MM.1S (cell line): Measurements from ENCODE around the gene RBFA.
"Not testable (repeated sequence)": the region's sequence is repeated elsewhere in the genome, so short reads cannot be mapped to it uniquely, and the experiment has no call there.

Source experiments
- DNase-seq: peaks from one replicate; pipeline ENCODE4 v3.0.0-alpha.2; 2015
- H2AFZ ChIP-seq: fragments of 300-600 bp; sonication (generic); 2 replicates; pipeline ENCODE4 v1.6.0; 2016; ENCODE audit warnings: antibody characterized with exemption, low read length
- H3F3A ChIP-seq: fragments of 300-600 bp; sonication (generic); 2 replicates; pipeline ENCODE4 v1.6.1; 2016; ENCODE audit warnings: mild to moderate bottlenecking, antibody characterized with exemption, low read length, moderate library complexity, mixed read lengths; ENCODE audit not compliant: insufficient read depth
- H3K27ac ChIP-seq: fragments of 300-600 bp; sonication (generic); 2 replicates; pipeline ENCODE4 v1.5.1; 2016; ENCODE audit warnings: mild to moderate bottlenecking, low read length
- H3K27me3 ChIP-seq: fragments of 300-600 bp; sonication (generic); replicated peaks from 2 replicates; pipeline ENCODE4 v1.6.0; 2016; ENCODE audit warnings: low read length; ENCODE audit not compliant: insufficient read depth
- H3K36me3 ChIP-seq: fragments of 300-600 bp; sonication (generic); replicated peaks from 2 replicates; pipeline ENCODE4 v1.6.1; 2016; ENCODE audit warnings: mild to moderate bottlenecking, low read length, mixed read lengths; ENCODE audit not compliant: insufficient read depth
- H3K4me1 ChIP-seq: fragments of 300-600 bp; sonication (generic); 2 replicates; pipeline ENCODE4 v1.6.1; 2016; ENCODE audit warnings: low read length, mixed read lengths
- H3K4me2 ChIP-seq: fragments of 300-600 bp; sonication (generic); 2 replicates; pipeline ENCODE4 v1.6.0; 2016; ENCODE audit warnings: low read depth, low read length
- H3K4me3 ChIP-seq: fragments of 300-600 bp; sonication (generic); 2 replicates; pipeline ENCODE4 v1.5.1; 2016; ENCODE audit warnings: low read length, mixed read lengths
- H3K79me2 ChIP-seq: fragments of 300-600 bp; sonication (generic); 2 replicates; pipeline ENCODE4 v1.6.1; 2016; ENCODE audit warnings: mixed run types, low read length, mixed read lengths
- H3K9ac ChIP-seq: fragments of 300-600 bp; sonication (generic); 2 replicates; pipeline ENCODE4 v1.6.1; 2016; ENCODE audit warnings: low read length, mixed read lengths
- H3K9me2 ChIP-seq: fragments of 300-600 bp; sonication (generic); replicated peaks from 2 replicates; pipeline ENCODE4 v1.6.1; 2016; ENCODE audit warnings: mild to moderate bottlenecking, low read length, mixed read lengths; ENCODE audit not compliant: insufficient read depth
- H3K9me3 ChIP-seq: fragments of 300-600 bp; sonication (generic); replicated peaks from 2 replicates; pipeline ENCODE4 v1.6.1; 2016; ENCODE audit warnings: mild to moderate bottlenecking, low read length, mixed read lengths; ENCODE audit not compliant: insufficient read depth
- H4K20me1 ChIP-seq: fragments of 300-600 bp; sonication (generic); 2 replicates; pipeline ENCODE4 v1.6.1; 2016; ENCODE audit warnings: mild to moderate bottlenecking, low read length, moderate library complexity, mixed read lengths; ENCODE audit not compliant: insufficient read depth
- EZH2 ChIP-seq: fragments of 300-600 bp; sonication (generic); optimal IDR thresholded peaks from 2 replicates; pipeline ENCODE3; 2017; ENCODE audit warnings: low read depth, mild to moderate bottlenecking, antibody characterized with exemption, low read length, mixed read lengths
- EZH2phosphoT487 ChIP-seq: fragments of 300-600 bp; sonication (generic); IDR thresholded peaks from 2 replicates; pipeline ENCODE4 v1.6.1; 2018; ENCODE audit warnings: antibody characterized with exemption, low read length
- TF ChIP-seq, protein P1 (sequence below): fragments of 300-600 bp; sonication (generic); IDR thresholded peaks from 2 replicates; pipeline ENCODE4 v1.5.1; 2016; ENCODE audit warnings: antibody characterized with exemption, low read length, mixed read lengths

RBFA gene

GRCh38 chr18:79989195-79989497 lies 45.1 kb upstream of the RBFA start:
- Histone ChIP-seq H3K27me3 (no peaks in the 10 kb centered on the region), H3K27ac (no peak overlapping the region), H3K4me3 (peak overlapping the region; percentile 96), H3K79me2 (peaks cover 41% of the 10 kb centered on the region), H3K36me3 (peaks cover 12% of the 10 kb centered on the region; the same call in 1 of the 2 replicates), H3K9me3 (no peaks in the 10 kb centered on the region), H3F3A (no peaks in the 10 kb centered on the region), H3K4me2 (peak overlapping the region; percentile 74; the same call in 1 of the 2 replicates), H3K9ac (no peak overlapping the region), H4K20me1 (no peaks in the 10 kb centered on the region), H2AFZ (peak overlapping the region; percentile 93; the same call in 1 of the 2 replicates), H3K4me1 (no peaks in the 10 kb centered on the region), H3K9me2 (no peaks in the 10 kb centered on the region)
- no peak for DNase-seq
- TF ChIP-seq EZH2 (no peak), EZH2phosphoT487 (no peak)
- TF ChIP-seq, protein P1, sequence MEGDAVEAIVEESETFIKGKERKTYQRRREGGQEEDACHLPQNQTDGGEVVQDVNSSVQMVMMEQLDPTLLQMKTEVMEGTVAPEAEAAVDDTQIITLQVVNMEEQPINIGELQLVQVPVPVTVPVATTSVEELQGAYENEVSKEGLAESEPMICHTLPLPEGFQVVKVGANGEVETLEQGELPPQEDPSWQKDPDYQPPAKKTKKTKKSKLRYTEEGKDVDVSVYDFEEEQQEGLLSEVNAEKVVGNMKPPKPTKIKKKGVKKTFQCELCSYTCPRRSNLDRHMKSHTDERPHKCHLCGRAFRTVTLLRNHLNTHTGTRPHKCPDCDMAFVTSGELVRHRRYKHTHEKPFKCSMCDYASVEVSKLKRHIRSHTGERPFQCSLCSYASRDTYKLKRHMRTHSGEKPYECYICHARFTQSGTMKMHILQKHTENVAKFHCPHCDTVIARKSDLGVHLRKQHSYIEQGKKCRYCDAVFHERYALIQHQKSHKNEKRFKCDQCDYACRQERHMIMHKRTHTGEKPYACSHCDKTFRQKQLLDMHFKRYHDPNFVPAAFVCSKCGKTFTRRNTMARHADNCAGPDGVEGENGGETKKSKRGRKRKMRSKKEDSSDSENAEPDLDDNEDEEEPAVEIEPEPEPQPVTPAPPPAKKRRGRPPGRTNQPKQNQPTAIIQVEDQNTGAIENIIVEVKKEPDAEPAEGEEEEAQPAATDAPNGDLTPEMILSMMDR: no peak

DNA sequence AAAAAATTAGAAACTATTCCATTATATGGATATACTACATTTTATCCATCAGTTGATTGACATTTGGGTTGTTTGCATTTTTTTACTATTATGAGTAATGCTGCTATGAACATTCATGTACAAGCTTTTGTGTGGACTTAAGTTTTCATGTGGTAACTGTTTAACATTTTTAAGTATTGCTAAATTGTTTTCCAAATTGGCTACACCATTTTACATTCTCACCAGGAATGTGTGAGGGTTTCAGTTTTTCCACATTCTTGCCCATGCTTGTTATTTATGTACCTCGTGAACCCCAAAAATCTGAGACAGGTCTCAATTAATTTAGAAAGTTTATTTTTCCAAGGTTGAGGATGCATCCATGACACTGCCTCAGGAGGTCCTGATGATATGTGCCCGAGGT lies 42.7 kb upstream of the RBFA start:
- Histone ChIP-seq H3K9ac (no peak overlapping the region), H3K4me1 (no peaks in the 10 kb centered on the region), H4K20me1 (no peaks in the 10 kb centered on the region), H3K79me2 (peaks cover 18% of the 10 kb centered on the region), H3K4me2 (no peak overlapping the region), H3K9me2 (no peaks in the 10 kb centered on the region), H3K27ac (no peak overlapping the region), H3K27me3 (no peaks in the 10 kb centered on the region), H3K9me3 (no peaks in the 10 kb centered on the region), H3K4me3 (no peak overlapping the region), H3K36me3 (no peaks in the 10 kb centered on the region), H2AFZ (no peak overlapping the region), H3F3A (no peaks in the 10 kb centered on the region)
- DNase-seq: no peak
- TF ChIP-seq EZH2phosphoT487: no peak

- H3K4me1 ChIP-seq, H3K27ac ChIP-seq, H3F3A ChIP-seq, H3K36me3 ChIP-seq, H3K4me2 ChIP-seq, H3K9me3 ChIP-seq, H2AFZ ChIP-seq, DNase-seq, H3K79me2 ChIP-seq, H3K27me3 ChIP-seq, H3K9ac ChIP-seq, H3K4me3 ChIP-seq, H3K9me2 ChIP-seq, H4K20me1 ChIP-seq: not testable (repeated sequence)
These were observed 34.5 kb upstream of the RBFA start for GRCh38 chr18:79999701-80000100.

GRCh38 chr18:80000877-80001276 lies 33.4 kb upstream of the RBFA start:
- no peaks in the 10 kb centered on the region for H3K36me3 ChIP-seq
- no peak overlapping the region for H3K27ac ChIP-seq
- H3K9me3 ChIP-seq: no peaks in the 10 kb centered on the region
- H3K79me2 ChIP-seq: no peaks in the 10 kb centered on the region
- H3K27me3 ChIP-seq: no peaks in the 10 kb centered on the region
- H2AFZ ChIP-seq: no peak overlapping the region
- H3K9ac ChIP-seq: no peak overlapping the region
- H4K20me1 ChIP-seq: no peaks in the 10 kb centered on the region
- H3F3A ChIP-seq: no peaks in the 10 kb centered on the region
- no peak overlapping the region for H3K4me2 ChIP-seq
- no peak for DNase-seq
- TF ChIP-seq, protein P1: no peak
- no peak for TF ChIP-seq EZH2phosphoT487
- no peaks in the 10 kb centered on the region for H3K9me2 ChIP-seq
- H3K4me1 ChIP-seq: no peaks in the 10 kb centered on the region
- H3K4me3 ChIP-seq: no peak overlapping the region
